SH-SY5Y (cell line): Measurements from ENCODE around the gene SLC38A10.

Experiments
- GATA2 ChIP-seq: IDR thresholded peaks from 2 replicates; pipeline ENCODE4 v1.6.1; 2011; ENCODE audit warnings: mild to moderate bottlenecking, low read depth, low read length
- GATA3 ChIP-seq: IDR thresholded peaks from 2 replicates; pipeline ENCODE4 v1.6.1; 2011; ENCODE audit warnings: low read depth, mild to moderate bottlenecking, low read length, moderate library complexity

GRCh38 chr17:81228420-81228819, 66.7 kb downstream of the SLC38A10 start:
- TF ChIP-seq GATA2 (no peak), GATA3 (no peak)
